ENCODE data around the gene DDX49. TPM values are rescaled to one million over a fixed set of nuclear protein-coding genes. Genes with fewer than 3 reads are reported as not detected.

DDX49 gene
- polyA plus RNA-seq, 1 experiment: 70.0 TPM

DNA sequence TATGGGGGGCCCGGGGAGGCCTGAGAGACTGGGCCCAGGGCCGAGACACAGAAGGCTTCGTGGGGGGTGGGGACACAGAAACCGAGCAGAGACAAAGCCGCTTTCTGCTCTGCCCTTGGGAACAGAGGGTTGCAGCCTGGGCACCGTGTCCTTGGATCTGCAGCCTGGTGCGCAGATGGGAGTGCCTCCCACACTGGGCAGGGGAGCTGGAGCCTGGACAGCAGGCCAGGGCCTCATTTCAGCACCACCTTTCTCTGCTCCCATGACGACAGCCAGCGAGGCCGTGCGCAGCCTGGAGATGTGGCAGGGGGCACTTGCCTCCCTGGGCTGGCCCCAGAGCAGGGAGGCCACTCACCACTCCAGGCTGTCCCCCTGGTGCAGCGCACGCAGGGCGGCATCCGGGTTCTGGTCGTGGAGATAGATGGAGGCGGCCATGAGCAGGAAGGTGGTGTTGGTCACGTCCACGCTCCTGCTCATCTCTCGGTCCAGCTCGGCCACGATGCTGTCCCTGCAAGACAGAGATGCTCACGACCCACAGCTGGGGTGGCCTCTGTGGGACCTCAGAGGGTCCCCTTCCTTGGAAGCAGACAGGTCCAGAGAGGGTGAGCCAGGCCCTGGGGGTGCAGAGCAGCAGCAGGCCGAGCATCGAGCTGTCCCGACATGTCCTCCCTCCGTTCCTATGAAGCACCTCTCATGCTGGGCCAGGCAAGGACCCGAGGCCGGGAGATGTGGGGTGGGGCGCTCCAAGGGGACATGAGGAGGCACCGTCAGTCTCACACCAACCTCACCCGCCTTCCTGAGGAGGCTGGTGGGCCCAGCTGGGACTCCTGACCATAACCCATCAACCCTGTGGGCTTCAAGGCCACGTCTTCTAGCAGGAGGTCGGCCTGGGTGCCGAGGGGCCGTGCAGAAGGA is 12.7 kb upstream of the DDX49 start:
- H3K4me3 ChIP-seq (ENCODE audit: low read depth, low read length): no peak overlapping the region
- TF ChIP-seq CTCF (IDR thresholded peaks at IDR 0.05; ENCODE audit: insufficient read depth, low read depth, low read length): no peak
- ChIA-PET CTCF (no interaction called here), POLR2A (no interaction called here)
- DNase-seq (ENCODE audit: low read depth): no peak
- H3K36me3 ChIP-seq (ENCODE audit: control insufficient read depth, insufficient read depth, low read length): peaks cover 46% of the 10 kb centered on the region
- H3K27me3 ChIP-seq (ENCODE audit: control insufficient read depth, insufficient read depth, low read length): no peaks in the 10 kb centered on the region

DNA sequence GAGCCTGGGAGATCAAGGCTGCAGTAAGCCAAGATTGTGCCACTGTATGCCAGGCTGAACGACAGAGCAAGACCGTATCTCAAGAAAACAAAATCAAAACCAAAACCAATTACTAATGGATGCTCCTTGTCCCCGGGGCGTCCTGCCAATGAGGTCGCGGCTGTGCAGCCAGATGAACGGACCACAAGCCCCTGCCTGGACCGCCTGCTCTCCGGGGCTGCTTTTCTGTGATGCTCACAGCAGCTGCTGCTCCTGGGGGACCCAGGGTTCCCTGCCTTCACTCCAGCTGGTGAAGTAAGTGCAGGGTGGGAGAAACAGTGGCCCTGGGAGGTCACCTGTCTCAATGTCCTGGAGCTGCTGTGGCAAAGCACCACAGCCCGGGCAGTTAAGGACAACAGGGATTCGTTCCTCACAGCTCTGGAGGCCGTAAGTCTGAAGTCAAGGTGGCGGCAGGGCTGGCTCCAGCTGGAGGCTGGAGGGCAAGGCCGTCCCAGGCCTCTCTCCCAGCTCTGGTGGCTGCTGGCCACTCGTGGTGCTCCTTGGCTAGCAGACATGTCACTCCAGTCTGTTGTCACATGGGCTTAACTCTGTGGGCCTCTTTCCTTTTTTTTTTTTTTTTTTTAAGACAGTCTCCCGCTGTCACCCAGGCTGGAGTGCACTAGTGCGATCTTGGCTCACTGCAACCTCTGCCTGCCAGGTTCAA is 10.4 kb upstream of the DDX49 start:
- CTCF ChIA-PET: no interaction called here
- POLR2A ChIA-PET: interaction anchor here (0.6 kb wide), 1 partner anchor 452 kb away, joined by 8 read pairs; no protein-coding TSS in a partner anchor
- H3K36me3 ChIP-seq (ENCODE audit: control insufficient read depth, insufficient read depth, low read length): peaks cover 42% of the 10 kb centered on the region
- TF ChIP-seq CTCF (IDR thresholded peaks at IDR 0.05; ENCODE audit: insufficient read depth, low read depth, low read length): no peak
- no peaks in the 10 kb centered on the region for H3K27me3 ChIP-seq (ENCODE audit: control insufficient read depth, insufficient read depth, low read length)
- DNase-seq (ENCODE audit: low read depth): no peak
- H3K4me3 ChIP-seq (ENCODE audit: low read depth, low read length): no peak overlapping the region

DNA sequence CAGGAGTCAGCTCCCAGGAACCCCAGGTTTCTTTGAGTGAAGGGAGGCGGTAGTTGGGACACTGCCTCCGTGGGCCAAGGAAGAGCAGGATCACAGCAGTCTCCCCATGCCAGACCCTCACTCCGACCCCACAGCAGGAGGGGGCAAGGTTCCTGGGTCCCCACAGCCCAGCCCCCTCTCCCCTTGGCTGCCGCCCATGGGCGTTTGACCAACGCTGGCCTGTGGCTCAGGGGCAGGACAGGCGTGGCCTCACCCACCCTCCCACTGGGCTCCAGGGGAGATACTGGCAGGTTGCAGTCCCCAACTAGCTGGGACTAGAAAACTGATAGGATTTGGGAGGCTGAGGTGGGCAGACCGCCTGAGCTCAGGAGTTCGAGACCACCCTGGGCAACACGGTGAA is 9.5 kb upstream of the DDX49 start:
- no peak for DNase-seq (ENCODE audit: low read depth)
- no peak for TF ChIP-seq CTCF (IDR thresholded peaks at IDR 0.05; ENCODE audit: insufficient read depth, low read depth, low read length)
- no peak overlapping the region for H3K4me3 ChIP-seq (ENCODE audit: low read depth, low read length)
- ChIA-PET CTCF (interaction anchor here (1.0 kb wide), 1 partner anchor 77 kb away, joined by 4 read pairs; no protein-coding TSS in a partner anchor), POLR2A (interaction anchor here (0.6 kb wide), 1 partner anchor 453 kb away, joined by 8 read pairs; no protein-coding TSS in a partner anchor)
- H3K36me3 ChIP-seq (ENCODE audit: control insufficient read depth, insufficient read depth, low read length): peaks cover 35% of the 10 kb centered on the region
- no peaks in the 10 kb centered on the region for H3K27me3 ChIP-seq (ENCODE audit: control insufficient read depth, insufficient read depth, low read length)

DNA sequence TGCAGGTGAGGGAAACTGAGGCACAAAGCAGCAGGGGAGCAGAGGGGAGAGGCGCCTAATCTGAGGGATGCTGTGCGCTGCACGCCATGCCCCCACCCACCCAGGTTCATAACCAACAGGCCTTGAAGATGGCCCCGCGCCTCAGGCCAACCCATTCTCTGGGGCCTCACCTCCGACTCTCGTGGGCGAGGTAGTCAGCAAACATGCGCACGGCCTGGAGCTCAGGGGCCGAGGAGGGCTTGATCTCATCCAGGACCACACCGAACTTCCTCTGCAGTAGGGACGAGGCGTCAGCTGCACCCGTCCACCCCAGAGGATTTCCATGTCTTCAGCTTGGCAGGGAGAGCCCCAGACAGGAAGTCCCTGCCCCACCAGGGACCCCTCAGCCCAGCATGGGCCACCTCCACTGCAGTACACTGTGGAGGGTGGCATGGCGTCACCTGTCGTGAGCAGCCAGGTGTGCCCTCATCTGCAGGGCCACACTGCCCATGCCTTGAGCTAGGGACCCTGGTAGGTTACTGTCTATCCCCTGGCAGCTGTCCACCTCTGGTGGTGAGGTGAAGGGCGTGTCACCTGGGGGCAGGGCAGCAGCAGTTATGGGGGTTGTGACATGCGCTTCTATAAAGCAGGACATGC is 8.6 kb upstream of the DDX49 start:
- Histone ChIP-seq H3K36me3 (ENCODE audit: control insufficient read depth, insufficient read depth, low read length) (peaks cover 36% of the 10 kb centered on the region), H3K27me3 (ENCODE audit: control insufficient read depth, insufficient read depth, low read length) (no peaks in the 10 kb centered on the region), H3K4me3 (ENCODE audit: low read depth, low read length) (no peak overlapping the region)
- no peak for DNase-seq (ENCODE audit: low read depth)
- TF ChIP-seq CTCF (IDR thresholded peaks at IDR 0.05; ENCODE audit: insufficient read depth, low read depth, low read length): no peak
- POLR2A ChIA-PET: no interaction called here
- CTCF ChIA-PET: interaction anchor here (1.0 kb wide), 1 partner anchor 76 kb away, joined by 4 read pairs; no protein-coding TSS in a partner anchor

DNA sequence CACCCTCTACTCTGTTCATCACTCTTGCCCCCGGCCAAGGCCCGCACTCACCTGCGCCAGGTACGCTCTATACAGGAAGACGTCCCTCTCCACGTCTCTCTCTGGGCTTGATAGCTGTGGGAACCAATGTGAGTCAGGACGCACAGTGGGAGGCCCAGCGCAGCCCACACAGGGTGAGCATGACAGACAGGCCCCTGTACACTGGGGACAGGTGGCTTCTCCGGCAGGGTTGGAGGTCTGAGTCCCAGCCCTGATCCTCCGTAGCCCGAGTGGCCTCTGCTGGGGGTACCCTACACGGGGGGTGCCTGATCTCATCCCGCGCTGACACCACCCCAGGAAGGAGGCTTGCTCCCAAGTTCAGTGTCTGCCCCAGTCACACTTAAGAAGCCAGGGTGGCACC is 6.6 kb upstream of the DDX49 start:
- TF ChIP-seq CTCF (IDR thresholded peaks at IDR 0.05; ENCODE audit: insufficient read depth, low read depth, low read length): no peak
- H3K4me3 ChIP-seq (ENCODE audit: low read depth, low read length): no peak overlapping the region
- POLR2A ChIA-PET: no interaction called here
- no peak for DNase-seq (ENCODE audit: low read depth)
- no peaks in the 10 kb centered on the region for H3K27me3 ChIP-seq (ENCODE audit: control insufficient read depth, insufficient read depth, low read length)
- CTCF ChIA-PET: interaction anchor here (0.6 to 1.0 kb wide), 2 partner anchors 23 to 74 kb away, joined by 3 read pairs; no protein-coding TSS in a partner anchor
- H3K36me3 ChIP-seq (ENCODE audit: control insufficient read depth, insufficient read depth, low read length): peaks cover 24% of the 10 kb centered on the region
